Bladder microvascular endothelial cell (primary cell): ENCODE results near the gene COPG1. TPM values are rescaled to one million over a fixed set of nuclear protein-coding genes. Genes with fewer than 3 reads are reported as not detected.

ENCODE experiments used
- total RNA-seq: library from RNA; depleted of rRNA; stranded (reverse); fragments of >200 nt; gene quantifications from 2 replicates; pipeline ENCODE4 v1.2.3, GENCODE V29; 2014

The COPG1 gene, protein sequence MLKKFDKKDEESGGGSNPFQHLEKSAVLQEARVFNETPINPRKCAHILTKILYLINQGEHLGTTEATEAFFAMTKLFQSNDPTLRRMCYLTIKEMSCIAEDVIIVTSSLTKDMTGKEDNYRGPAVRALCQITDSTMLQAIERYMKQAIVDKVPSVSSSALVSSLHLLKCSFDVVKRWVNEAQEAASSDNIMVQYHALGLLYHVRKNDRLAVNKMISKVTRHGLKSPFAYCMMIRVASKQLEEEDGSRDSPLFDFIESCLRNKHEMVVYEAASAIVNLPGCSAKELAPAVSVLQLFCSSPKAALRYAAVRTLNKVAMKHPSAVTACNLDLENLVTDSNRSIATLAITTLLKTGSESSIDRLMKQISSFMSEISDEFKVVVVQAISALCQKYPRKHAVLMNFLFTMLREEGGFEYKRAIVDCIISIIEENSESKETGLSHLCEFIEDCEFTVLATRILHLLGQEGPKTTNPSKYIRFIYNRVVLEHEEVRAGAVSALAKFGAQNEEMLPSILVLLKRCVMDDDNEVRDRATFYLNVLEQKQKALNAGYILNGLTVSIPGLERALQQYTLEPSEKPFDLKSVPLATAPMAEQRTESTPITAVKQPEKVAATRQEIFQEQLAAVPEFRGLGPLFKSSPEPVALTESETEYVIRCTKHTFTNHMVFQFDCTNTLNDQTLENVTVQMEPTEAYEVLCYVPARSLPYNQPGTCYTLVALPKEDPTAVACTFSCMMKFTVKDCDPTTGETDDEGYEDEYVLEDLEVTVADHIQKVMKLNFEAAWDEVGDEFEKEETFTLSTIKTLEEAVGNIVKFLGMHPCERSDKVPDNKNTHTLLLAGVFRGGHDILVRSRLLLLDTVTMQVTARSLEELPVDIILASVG
- total RNA-seq: 197 and 374 TPM in 2 replicates

DNA sequence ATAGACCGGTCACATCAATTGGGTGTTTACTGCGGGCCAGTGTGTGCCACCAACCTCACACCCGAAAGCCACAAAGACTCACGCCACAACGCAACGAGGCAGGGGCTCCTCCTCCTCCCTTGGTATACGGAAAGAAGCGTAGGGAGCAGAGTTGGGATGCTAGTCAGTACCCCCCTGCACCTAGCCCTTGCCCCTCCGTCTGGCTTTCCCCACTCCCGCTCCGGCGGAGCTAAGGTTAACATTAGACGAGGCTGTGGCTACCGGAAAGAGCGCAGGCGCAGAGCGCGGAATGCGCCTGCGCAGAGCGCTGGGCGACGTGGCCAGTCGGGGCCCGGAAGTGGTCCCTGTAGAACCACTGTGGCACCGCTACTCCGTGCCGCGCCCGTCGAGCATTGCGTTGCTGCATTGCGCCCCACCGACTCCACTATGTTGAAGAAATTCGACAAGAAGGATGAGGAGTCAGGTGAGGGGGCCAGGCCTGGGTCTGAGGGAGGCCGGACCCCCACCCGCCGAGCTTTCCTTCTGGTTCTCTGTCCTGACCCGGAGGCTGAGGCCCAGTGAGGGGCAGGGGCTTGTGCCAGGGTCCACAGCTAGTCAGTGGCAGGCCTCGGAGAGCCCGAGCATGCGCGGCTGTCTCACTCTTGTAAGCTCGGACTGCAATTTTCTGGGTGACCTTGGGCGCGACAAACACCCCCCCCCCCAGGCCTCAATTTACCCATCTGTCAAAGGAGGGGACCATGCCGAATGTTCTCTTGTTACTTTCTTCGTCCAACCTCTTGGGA, at the start of gene COPG1:
COPG1 (plus strand) TSS at position 323 of the 782 bp plus-strand sequence; CDS start at position 427, 104 bp downstream.

DNA sequence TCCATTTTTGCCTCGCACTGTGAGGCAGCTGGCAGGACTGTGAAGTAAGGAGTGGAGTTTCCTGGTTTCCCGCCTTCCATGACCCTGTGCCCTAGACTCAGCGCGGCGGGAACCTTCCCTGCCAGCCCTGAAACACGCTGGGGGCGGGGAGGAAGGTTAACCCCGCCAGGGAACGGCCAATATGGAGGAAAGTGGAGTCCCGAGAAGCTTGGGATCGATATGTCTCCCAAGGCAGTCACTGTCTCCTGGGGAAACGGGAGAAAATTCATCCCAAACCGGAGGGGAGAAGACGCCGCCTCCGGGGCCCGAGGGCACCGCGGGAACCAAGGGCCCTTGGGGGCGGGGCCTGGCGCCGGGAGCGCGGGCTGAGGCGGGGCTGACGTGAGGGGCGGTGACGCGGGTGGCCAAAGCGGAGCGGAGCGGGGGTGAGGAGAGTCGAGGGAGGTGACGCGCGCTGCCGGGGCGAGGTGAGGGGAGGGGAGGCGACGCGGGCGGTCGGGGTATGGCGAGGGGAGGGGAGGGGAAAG, 29.1 kb downstream of the COPG1 start, which contains the start of gene HMCES:
HMCES (plus strand) TSS at position 432 of the 527 bp plus-strand sequence. CDS start 863 bp downstream, outside the sequence.

Other genes starting within 250 kb of the COPG1 start
- gene EFCC1, start 248.3 kb upstream of the COPG1 start, total RNA-seq: 1.5 and 3.3 TPM in 2 replicates
- gene GP9, start 188.8 kb upstream of the COPG1 start, total RNA-seq: not detected in 2 replicates
- 23.5 and 59.1 TPM in 2 replicates for gene RAB43, start 127.8 kb upstream of the COPG1 start, total RNA-seq
- gene ISY1, start 88.5 kb upstream of the COPG1 start, total RNA-seq: 28.7 and 34.7 TPM in 2 replicates
- gene CNBP, start 65.7 kb upstream of the COPG1 start, total RNA-seq: 141 and 234 TPM in 2 replicates
- gene HMCES, start 29.3 kb downstream of the COPG1 start, total RNA-seq: 25.4 and 30.0 TPM in 2 replicates
- 0.06 TPM in 1 of 2 replicates, not detected in the other for gene EFCAB12, start 179.0 kb downstream of the COPG1 start, total RNA-seq
- 19.3 and 30.5 TPM in 2 replicates for gene MBD4, start 190.3 kb downstream of the COPG1 start, total RNA-seq
- gene IFT122, start 190.6 kb downstream of the COPG1 start, total RNA-seq: 24.0 and 38.5 TPM in 2 replicates